ENCODE data around the gene SLC17A3.

The SLC17A3 gene, protein sequence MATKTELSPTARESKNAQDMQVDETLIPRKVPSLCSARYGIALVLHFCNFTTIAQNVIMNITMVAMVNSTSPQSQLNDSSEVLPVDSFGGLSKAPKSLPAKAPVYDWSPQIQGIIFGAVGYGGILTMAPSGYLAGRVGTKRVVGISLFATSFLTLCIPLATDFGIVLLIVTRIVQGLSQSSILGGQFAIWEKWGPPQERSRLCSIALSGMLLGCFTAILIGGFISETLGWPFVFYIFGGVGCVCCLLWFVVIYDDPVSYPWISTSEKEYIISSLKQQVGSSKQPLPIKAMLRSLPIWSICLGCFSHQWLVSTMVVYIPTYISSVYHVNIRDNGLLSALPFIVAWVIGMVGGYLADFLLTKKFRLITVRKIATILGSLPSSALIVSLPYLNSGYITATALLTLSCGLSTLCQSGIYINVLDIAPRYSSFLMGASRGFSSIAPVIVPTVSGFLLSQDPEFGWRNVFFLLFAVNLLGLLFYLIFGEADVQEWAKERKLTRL

GRCh38 chr6:25874118-25874517 lies at the start of gene SLC17A3:
Gene SLC17A3 (minus strand): TSS chr6:25874243. CDS start chr6:25868387, 5,856 bp downstream.
- ATAC-seq (no peak), DNase-seq (no peak)

DNA sequence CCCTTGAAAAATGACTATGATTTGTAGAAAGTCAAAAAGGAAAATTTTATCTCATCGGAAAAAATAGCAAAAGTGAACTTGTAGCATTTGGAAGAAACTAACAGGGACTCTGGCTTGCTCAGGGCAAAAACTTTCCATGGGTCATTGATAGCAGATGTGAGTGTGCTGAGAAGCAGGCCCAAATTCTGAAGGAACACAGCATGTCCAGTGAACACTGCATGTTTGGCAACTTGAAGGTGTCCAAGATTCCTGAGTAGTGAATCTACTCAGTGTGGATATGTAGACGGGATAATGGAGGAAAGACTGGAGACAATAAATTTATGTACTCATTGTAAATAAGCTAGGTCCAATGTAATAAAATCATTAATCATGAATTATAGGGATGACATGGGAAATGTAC lies 48.3 kb upstream of the SLC17A3 start:
- DNase-seq (no peak), ATAC-seq (no peak)

DNA sequence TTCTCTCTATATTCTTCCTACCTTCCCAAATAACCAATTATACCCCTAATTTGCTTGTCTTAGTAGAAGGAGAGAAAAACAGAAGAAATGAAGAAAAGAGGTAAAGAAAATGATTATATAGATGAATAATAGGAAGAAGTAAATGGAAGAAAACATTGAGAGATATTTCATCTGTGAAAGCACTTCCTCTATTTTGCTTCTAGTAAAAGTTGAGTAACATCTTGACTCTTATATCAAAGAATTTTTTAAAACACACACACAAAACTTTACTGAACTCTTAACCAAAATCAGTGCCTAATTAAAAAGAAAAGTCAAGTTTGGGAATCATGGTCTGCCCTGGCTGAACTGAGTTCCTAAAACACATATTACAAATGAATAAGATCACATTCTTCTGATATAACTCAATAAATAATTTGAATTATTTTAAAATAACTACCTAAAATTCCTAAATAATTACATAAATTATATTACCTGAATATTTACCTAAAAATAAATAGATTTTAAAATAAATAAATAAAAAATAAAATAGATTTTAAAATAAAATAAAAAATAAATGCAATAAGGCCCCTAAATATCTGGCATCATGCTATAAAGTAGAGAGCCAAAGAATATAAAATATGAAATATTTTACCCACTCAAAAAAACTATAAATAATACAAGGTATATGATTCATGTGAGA lies 47.6 kb upstream of the SLC17A3 start:
- DNase-seq, result no peak
- ATAC-seq, result no peak

DNA sequence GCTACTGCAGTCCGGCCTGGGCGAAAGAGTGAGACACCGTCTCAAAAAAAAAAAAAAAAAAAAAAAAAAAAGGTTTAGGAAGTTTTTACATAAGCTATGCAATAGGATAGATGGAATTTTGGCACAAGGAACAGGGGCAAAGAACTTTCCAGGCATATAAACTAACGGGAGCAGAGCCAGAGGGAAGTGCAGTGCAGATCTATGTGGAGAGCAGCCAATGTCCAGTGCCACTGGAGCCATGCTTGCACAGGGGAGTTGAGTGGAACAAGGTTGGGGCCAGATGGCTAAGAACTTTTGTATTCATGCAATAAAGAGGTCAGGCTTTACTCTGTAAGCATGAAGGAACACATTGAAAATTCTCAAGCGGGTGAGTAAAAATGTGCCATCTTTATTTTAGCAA lies 45.6 kb upstream of the SLC17A3 start:
- ATAC-seq (no peak), DNase-seq (no peak)

GRCh38 chr6:25918083-25918683 lies 44.1 kb upstream of the SLC17A3 start:
- DNase-seq, result no peak
- peak; percentile 71 for ATAC-seq

DNA sequence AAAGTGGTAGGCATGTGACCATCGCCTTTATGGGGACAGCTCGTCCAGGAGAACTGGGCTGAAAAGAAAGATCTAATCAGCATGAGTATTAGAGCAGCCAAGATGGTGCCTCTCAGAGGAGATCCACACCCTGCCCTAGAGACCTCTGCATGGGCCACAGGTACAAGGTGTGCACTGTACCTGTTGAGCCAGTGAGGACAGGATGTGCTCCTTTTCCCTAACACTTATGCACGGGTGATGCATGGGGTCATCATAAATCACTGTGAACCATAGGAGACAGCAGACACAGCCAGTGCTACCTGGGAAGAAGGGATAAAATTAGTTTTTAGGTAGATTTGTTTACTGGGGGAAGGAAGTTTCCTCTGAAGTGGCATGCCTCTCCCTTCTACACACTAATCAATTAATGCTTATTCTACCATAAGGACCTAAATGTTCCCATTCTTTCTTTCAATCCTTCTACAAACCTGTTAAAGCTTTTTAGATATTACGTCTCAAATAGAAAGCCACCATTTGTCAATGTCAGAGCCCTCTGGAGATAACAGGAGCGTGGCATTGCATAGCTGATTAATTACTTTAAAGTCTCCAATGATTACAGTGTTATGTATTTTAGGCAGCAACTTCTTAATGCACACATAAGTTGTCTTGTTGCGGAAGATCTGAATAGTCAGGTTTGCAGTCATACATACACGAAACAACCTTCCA lies 42.9 kb upstream of the SLC17A3 start:
- no peak for DNase-seq
- ATAC-seq, result no peak

DNA sequence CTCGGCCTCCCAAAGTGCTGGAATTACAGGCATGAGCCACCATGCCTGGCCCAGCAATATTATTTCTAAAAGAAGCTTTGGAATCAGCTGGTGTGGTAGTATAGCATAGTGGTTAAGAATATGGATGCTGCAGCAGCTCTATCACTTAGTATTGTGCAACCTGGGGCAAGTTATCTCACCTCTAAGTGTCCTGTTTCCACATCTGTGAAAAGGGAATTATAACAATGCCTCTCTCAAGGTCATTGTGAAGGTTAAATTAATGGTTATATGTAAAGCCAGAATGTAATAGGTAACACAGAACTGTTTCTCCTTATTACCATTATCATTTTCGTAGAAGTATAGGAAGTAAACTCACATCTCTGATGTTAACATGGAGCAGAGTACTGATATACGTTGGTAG lies 42.3 kb upstream of the SLC17A3 start:
- DNase-seq (no peak), ATAC-seq (no peak)

DNA sequence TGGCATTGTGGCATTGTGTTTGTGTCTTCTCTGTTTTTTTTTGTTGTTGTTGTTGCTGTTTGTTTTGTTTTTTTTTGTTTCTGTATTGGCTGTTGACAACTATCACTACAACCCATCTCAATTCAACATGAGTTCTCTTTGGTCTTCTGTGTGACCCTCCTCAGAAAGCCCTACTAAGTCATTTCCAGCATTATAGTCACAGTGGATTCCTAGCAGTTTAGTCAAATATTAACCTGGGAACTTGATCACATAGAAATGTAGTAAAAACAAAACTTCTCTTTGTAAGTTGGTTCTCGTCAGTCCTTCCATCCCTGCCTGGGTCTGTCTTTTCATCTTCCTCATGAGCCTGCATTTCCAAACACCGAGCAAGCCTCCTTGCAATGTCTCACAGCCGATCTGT lies 39.7 kb upstream of the SLC17A3 start:
- ATAC-seq (no peak), DNase-seq (no peak)

DNA sequence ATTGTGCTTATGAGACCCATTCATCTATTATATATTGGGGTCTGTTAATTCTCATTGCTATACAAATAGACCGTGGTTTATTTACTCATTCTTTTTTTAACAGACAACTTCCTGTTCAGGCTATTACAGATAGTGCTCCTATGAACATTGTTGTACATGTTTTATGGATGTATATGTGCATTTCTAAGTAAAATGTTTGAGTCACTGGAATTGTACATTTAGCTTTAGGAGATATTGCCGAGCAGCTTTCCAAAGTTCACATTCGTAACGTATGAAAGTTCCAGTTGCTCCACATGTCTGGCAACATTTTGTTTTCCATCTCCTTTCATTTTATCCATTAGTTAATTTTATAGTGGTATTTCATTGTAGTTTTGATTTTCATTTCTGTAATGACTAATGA lies 37.3 kb upstream of the SLC17A3 start:
- DNase-seq (no peak), ATAC-seq (no peak)

GRCh38 chr6:25907475-25908014 lies 33.5 kb upstream of the SLC17A3 start:
- ATAC-seq, result no peak
- DNase-seq, result no peak

DNA sequence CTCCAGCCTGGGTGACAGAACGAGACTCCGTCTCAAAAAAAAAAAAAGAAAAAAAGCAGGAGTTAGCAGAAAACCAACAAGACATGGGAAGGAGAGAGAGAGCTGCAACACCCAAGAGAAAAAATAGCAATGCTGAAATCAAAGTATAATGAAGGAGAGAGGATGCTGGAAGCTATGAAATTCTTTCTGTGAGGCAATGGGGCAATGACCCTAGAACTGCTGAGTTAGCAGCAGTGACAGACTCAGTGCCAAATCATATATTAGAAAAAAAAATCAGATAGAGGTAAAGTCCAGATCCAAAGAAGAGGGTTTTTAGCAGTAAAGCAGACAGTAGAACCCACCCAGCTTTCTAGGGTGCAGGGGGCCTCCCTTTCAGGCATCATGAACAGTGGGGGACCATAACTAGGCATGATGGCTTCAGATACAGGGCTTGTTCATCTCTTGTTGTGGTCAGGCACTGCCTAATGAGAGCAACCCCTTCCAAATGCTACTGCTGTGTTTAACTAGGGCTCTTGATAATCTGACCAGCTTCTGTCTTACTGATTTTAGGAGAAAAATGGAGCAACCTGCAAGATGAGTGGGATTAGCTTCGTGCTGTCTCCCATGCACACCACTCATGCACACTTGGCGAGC lies 29.5 kb upstream of the SLC17A3 start:
- ATAC-seq, result no peak

DNA sequence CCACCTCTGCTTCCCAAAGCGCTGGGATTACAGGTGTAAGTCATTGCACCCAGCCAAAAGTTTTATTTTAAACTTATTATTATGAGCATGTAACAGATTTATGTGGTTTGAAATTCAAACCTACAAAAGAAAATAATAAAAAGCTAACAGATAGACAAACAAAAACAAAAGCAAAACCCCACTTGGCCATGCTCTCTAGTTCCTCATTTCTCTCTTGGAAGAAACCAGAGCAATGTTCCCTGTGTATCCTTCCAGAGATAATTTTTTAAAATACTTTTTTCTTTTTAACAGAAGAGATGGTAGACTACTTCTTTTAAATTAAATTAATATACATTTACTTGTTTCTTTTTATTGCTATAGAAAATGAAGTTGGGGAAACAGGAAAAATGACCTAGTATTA lies 28.0 kb upstream of the SLC17A3 start:
- DNase-seq (no peak), ATAC-seq (no peak)

More for the DNA sequence above, 29.5 kb upstream of the SLC17A3 start:
- DNase-seq, result no peak

DNA sequence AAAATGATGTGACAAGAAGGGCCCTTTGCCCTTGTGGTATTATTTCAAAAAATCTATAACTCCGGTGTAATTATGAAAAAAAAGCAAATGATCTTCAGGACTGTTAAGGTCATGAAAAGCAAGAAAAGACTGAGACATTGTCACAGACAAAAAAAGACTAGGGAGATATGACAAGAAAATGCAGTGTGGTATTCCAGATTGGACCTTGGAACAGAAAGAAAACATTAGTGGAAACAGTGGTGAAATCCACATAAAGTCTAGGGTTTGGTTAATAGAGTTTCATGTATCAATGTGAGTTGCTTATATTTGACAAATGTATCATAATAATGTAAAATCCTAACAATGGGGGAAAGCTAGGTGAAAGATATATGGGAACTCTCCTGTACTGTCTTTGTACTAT lies 26.8 kb upstream of the SLC17A3 start:
- ATAC-seq (no peak), DNase-seq (no peak)

DNA sequence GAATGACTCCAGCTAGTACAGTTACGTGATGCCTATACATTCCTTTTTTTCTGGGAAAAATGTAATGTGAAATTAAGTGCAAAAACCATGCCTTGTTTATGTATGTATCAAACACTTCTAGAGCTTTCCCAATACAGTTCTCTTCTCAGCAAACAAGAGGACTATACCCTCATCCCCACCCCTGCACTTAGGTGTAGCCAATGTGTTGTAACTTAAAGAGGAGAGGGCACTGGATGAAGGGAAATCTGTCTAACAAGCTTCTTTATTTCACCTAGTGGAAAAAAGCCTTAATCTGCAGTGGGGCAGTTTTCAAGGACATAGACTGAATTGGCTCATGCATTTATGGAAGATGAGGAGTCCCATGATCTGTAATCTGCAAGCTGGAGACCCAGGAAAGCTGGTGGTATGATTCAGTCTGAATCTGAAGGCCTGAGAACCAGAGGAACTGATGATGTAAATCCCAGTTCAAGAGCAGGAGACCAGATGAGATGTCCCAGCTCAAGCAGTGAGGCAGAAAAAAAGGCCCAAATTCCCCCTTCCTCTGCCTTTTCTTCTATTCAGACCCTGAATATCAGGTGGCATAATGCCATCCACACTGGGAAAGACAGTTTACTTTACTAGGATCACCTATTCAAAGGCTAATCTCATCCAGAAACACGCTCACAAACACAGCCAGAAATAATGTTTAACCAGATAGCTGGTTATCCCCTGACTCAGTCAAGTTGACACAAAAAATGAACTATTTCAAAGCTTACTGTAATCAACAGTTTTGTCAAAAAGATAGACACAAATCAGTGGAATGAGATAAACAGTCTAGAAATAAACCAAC lies 25.8 kb upstream of the SLC17A3 start:
- ATAC-seq (no peak), DNase-seq (no peak)

DNA sequence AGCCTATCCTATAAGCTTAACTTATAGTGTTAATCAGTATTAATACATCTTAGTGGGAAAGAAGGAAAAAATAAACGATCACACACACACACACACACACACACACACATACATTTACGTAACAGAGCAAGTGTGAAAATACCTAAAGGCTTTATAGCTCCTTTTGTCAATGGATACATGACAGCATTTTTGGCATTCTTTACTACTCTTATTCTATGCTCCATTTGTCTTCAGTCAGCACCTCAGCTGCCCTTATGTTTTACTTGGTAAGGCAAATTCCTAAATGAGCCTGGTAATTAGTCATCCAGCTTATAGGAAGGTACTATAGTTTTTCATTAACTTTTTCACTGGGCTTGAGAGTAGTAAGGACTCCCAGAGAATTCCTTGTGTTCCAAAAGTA lies 25.1 kb upstream of the SLC17A3 start:
- DNase-seq (no peak), ATAC-seq (no peak)

GRCh38 chr6:25898289-25898977 lies 24.4 kb upstream of the SLC17A3 start:
- ATAC-seq, result no peak
- no peak for DNase-seq

DNA sequence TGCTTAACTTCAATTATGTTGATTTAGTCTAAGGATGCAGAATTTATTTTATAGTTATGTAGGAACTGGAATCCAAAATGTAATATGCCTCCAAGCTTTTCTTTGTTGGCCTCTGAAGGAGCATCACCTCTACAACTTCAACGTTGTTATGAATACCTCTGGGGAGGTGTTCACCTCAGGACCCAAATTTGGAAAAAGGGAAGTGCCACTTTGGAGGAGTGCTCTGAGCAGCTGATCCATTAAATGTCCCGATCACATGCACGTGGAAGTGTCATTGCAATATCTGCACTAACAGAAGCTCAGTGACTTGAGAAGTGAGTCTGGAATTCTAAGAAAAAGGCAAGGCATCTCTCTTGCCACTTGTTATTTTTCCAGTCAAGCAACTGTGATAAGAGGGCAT lies 22.2 kb upstream of the SLC17A3 start:
- ATAC-seq (no peak), DNase-seq (no peak)

DNA sequence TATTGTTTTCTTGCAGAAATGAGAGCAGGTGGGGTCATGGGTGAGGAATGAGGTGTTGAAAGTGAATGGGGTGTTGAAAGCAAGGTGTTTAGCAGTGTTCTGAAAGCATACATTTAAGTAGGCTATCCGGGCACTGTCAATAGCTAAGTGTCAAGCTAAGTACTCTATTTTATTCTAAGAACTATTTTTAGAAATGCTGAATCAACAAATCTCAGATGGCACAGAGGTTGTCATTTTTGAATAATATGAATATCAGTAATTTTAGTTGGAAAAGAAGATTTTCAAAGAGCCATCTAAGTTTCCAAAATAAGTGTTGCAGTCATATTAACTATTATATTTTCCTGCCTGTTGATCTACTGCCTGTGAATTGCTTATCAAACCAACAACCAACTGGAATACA lies 21.7 kb upstream of the SLC17A3 start:
- no peak for DNase-seq

DNA sequence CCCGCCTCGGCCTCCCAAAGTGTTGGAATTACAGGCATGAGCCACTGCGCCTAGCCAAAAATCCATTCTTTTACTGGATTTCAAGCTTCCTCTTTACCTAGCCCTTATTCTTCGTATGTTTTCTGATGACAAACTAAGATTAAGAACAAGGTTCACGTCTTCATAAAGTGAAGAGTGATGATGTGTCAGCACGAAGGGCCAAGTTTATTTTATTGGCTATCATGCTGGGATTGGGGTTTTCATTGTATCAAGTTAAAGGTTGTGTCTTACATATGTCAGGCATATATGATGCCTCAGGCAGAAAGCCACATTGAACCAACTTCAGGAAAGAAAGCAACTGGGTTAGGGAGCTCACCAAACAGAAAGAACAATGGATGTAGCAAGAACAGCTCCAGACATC lies 19.7 kb upstream of the SLC17A3 start:
- DNase-seq, result no peak
- no peak for ATAC-seq

More for the DNA sequence above, 21.7 kb upstream of the SLC17A3 start:
- no peak for ATAC-seq

DNA sequence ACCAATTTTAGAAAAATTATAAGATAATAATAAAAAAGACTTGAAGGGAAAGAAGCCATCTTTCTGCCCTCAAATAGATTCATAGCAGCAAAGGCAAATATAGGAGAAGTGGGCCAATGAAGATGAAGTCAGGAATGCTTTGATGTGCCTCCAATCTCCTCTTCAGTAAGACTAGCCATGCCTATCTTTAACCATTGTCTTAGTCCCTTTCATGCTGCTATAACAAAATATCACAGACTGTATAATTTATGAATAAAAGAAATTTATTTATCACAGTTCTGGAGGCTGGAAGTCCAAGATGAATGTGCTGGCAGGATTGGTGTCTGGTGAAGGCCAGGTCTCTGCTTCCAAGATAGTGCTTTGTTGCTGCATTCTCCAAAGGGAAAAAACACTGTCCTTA lies 18.8 kb upstream of the SLC17A3 start:
- no peak for ATAC-seq
- DNase-seq, result no peak
